K562 (cell line): ENCODE results near the gene DXO. TPM values are rescaled to one million over a fixed set of nuclear protein-coding genes. Genes with fewer than 3 reads are reported as not detected.
A peak's percentile ranks its signal among the peaks of the same experiment; 100 is the strongest.

ENCODE experiments used
- BCOR ChIP-seq: fragments of 450-650 bp; IDR thresholded peaks from 2 replicates; pipeline ENCODE4 v1.6.1; 2016
- BDP1 ChIP-seq: IDR thresholded peaks from 3 replicates; pipeline ENCODE4 v1.6.1; 2011; ENCODE audit not compliant: insufficient read length, insufficient read depth
- EP300 ChIP-seq: IDR thresholded peaks from 2 replicates; pipeline ENCODE4 v1.6.1; 2012; ENCODE audit warnings: low read length, improper control_type of control experiment
- ERF ChIP-seq: fragments of 450-650 bp; formaldehyde crosslinking; IDR thresholded peaks from 2 replicates; pipeline ENCODE4 v1.4.0; 2020; ENCODE audit warnings: mild to moderate bottlenecking, mixed read lengths
- ESRRB ChIP-seq: fragments of 250-450 bp; sonication (Bioruptor Pico); IDR thresholded peaks from 2 replicates; pipeline ENCODE4 v1.5.0; 2020; ENCODE audit warnings: mild to moderate bottlenecking, moderate library complexity, borderline replicate concordance
- FOXJ3 ChIP-seq: sonication (generic); formaldehyde crosslinking; IDR thresholded peaks from 2 replicates; pipeline ENCODE4 v1.4.0; 2020; ENCODE audit warnings: mild to moderate bottlenecking, missing genetic modification reagents
- GATAD2A ChIP-seq: fragments of 450-650 bp; IDR thresholded peaks from 2 replicates; pipeline ENCODE4 v1.6.1; 2017
- GTF2A2 ChIP-seq: IDR thresholded peaks from 2 replicates; pipeline ENCODE4 v1.6.1; 2016; ENCODE audit warnings: mild to moderate bottlenecking, missing genetic modification characterization, missing compliant biosample characterization
- HEY1 ChIP-seq: fragments of 250-450 bp; sonication (Bioruptor Pico); IDR thresholded peaks from 2 replicates; pipeline ENCODE4 v1.5.0; 2020; ENCODE audit warnings: mild to moderate bottlenecking, moderate library complexity, borderline replicate concordance
- IRF2 ChIP-seq: sonication (generic); formaldehyde crosslinking; IDR thresholded peaks from 2 replicates; pipeline ENCODE4 v1.8.1; 2022; ENCODE audit warnings: mild to moderate bottlenecking, missing genetic modification reagents
- KDM1A ChIP-seq, 2 experiments: fragments of 450-650 bp; IDR thresholded peaks; 2 replicates each; pipeline ENCODE4 v1.6.1; 2016; ENCODE audit warnings: mild to moderate bottlenecking in 2 of 2
- KLF6 ChIP-seq: fragments of 250-450 bp; sonication (Bioruptor Pico); IDR thresholded peaks from 2 replicates; pipeline ENCODE4 v1.4.0; 2020; ENCODE audit warnings: mild to moderate bottlenecking, moderate library complexity, borderline replicate concordance
- MBD2 ChIP-seq: sonication (generic); IDR thresholded peaks from 2 replicates; pipeline ENCODE4 v1.6.1; 2016; ENCODE audit warnings: low read depth, borderline replicate concordance
- NR2C2 ChIP-seq, 2 experiments: fragments of 200-800 bp in 1 of 2; sonication (Bioruptor generic) in 1 of 2; sonication (generic) in 1 of 2; formaldehyde crosslinking in 1 of 2; IDR thresholded peaks; 2 replicates each; pipeline versions ENCODE4 v1.6.1 to v1.8.0; 2016 to 2022; ENCODE audit warnings: mild to moderate bottlenecking in 1 of 2, missing compliant biosample characterization in 1 of 2, missing genetic modification characterization in 1 of 2, missing genetic modification reagents in 1 of 2
- PBX2 ChIP-seq, 2 experiments: IDR thresholded peaks in 1 of 2; conservative IDR thresholded peaks in 1 of 2; 2 replicates each; pipeline ENCODE4 v1.6.1; 2016; ENCODE audit warnings: low read depth in 2 of 2, mild to moderate bottlenecking in 1 of 2, missing compliant biosample characterization in 1 of 2, missing genetic modification characterization in 1 of 2, moderate library complexity in 1 of 2
- SLC30A9 ChIP-seq: fragments of 250-450 bp; sonication (Bioruptor Pico); IDR thresholded peaks from 2 replicates; pipeline ENCODE4 v1.8.0; 2022; ENCODE audit warnings: mild to moderate bottlenecking, moderate library complexity
- SNRNP70 ChIP-seq: fragments of 200-400 bp; formaldehyde crosslinking; optimal IDR thresholded peaks from 2 replicates; pipeline ENCODE3; 2017; ENCODE audit warnings: low read depth, low read length
- SREBF1 ChIP-seq: fragments of 150-350 bp; IDR thresholded peaks from 2 replicates; pipeline ENCODE4 v1.6.1; 2014; ENCODE audit warnings: antibody characterized with exemption, low read depth, low read length, borderline replicate concordance
- SRSF7 ChIP-seq: fragments of 200-400 bp; formaldehyde crosslinking; optimal IDR thresholded peaks from 2 replicates; pipeline ENCODE3; 2017; ENCODE audit warnings: mild to moderate bottlenecking, low read depth, low read length
- TCF3 ChIP-seq: sonication (generic); formaldehyde crosslinking; IDR thresholded peaks from 2 replicates; pipeline ENCODE4 v1.4.0; 2020; ENCODE audit warnings: mild to moderate bottlenecking, missing genetic modification reagents
- polyA plus RNA-seq, 8 experiments: library from polyadenylated mRNA; depleted of rRNA in 4 of 8; stranded (reverse) in 5 of 8; unstranded in 3 of 8; fragments of >200 nt; fragmentation: Nextera tagmentation in 2 of 8; fragmentation: Illumina TruSeq in 1 of 8; extraction: Ambion mirVana in 2 of 8; extraction: Trizol in 1 of 8; gene quantifications; 2 replicates each; pipeline versions ENCODE4 v1.2.1 to v1.2.3, GENCODE V29; 2011 to 2014; ENCODE audit warnings: inconsistent platforms in 1 of 8, missing spikeins in 1 of 8
- total RNA-seq, 7 experiments: library from RNA; depleted of rRNA in 6 of 7; stranded (reverse); fragments of >200 nt in 6 of 7; fragmentation: Illumina TruSeq in 2 of 7; extraction: Trizol in 2 of 7; gene quantifications; 2 replicates each; pipeline versions ENCODE4 v1.2.1 to v1.2.3, GENCODE V29; 2011 to 2021; ENCODE audit warnings: low replicate concordance in 1 of 7
- TF ChIP-seq, protein P1 (sequence below): fragments of 450-650 bp; IDR thresholded peaks from 2 replicates; pipeline ENCODE4 v1.6.1; 2016; ENCODE audit warnings: low read depth, mild to moderate bottlenecking, moderate library complexity
- TF ChIP-seq, protein P2 (sequence below): sonication (generic); formaldehyde crosslinking; IDR thresholded peaks from 2 replicates; pipeline ENCODE4 v1.8.1; 2023; ENCODE audit warnings: mild to moderate bottlenecking, missing genetic modification reagents

The DXO gene
- total and polyA plus RNA-seq, 9 of the 15 experiments (the other 6 are each of a cell fraction or from before 2014, with no cell fraction given), result 6.4 to 35.1 (median 19.4) TPM

- TF ChIP-seq ERF (0 out of 2 replicates have a peak, but pooled peaks have one; percentile 22), BDP1 (no peak), HEY1 (no peak), ESRRB (CRISPR knock-in tag) (no peak), FOXJ3 (CRISPR knock-in tag) (no peak), KLF6 (CRISPR knock-in tag) (no peak), TCF3 (peak; percentile 68; the same call in 1 of the 2 replicates), KDM1A (IDR thresholded peaks at IDR 0.05) (peak; percentile 55 to 84; a peak in 3 of 4 replicates), GATAD2A (0 out of 2 replicates have a peak, but pooled peaks have one; percentile 24), PBX2 (CRISPR knock-in tag; IDR thresholded peaks at IDR 0.05; ENCODE audit: low read depth) (no peak), PBX2 (tag; conservative IDR thresholded peaks at IDR 0.05; ENCODE audit: low read depth) (peak; percentile 21; the same call in 1 of the 2 replicates), EP300 (peak; percentile 70; the same call in 1 of the 2 replicates), SRSF7 (no peak), IRF2 (no peak), GTF2A2 (no peak), BCOR (no peak), SLC30A9 (CRISPR knock-in tag) (no peak), SREBF1 (no peak), MBD2 (no peak), NR2C2 (CRISPR knock-in tag; IDR thresholded peaks at IDR 0.05) (0 out of 2 replicates have a peak, but pooled peaks have one; percentile 5), NR2C2 (tag; IDR thresholded peaks at IDR 0.05) (peak; percentile 50; the same call in 1 of the 2 replicates), SNRNP70 (peak; percentile 35)
- TF ChIP-seq, protein P1, sequence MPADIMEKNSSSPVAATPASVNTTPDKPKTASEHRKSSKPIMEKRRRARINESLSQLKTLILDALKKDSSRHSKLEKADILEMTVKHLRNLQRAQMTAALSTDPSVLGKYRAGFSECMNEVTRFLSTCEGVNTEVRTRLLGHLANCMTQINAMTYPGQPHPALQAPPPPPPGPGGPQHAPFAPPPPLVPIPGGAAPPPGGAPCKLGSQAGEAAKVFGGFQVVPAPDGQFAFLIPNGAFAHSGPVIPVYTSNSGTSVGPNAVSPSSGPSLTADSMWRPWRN, result no peak
- TF ChIP-seq, protein P2, sequence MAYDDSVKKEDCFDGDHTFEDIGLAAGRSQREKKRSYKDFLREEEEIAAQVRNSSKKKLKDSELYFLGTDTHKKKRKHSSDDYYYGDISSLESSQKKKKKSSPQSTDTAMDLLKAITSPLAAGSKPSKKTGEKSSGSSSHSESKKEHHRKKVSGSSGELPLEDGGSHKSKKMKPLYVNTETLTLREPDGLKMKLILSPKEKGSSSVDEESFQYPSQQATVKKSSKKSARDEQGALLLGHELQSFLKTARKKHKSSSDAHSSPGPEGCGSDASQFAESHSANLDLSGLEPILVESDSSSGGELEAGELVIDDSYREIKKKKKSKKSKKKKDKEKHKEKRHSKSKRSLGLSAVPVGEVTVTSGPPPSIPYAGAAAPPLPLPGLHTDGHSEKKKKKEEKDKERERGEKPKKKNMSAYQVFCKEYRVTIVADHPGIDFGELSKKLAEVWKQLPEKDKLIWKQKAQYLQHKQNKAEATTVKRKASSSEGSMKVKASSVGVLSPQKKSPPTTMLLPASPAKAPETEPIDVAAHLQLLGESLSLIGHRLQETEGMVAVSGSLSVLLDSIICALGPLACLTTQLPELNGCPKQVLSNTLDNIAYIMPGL (CRISPR knock-in tag), result no peak
These were observed 2.0 kb downstream of the DXO start (continued) for GRCh38 chr6:31969712-31970603.
